K562 (cell line): Measurements from ENCODE around the gene AHI1. TPM values are rescaled to one million over a fixed set of nuclear protein-coding genes. Genes with fewer than 3 reads are reported as not detected.

ENCODE experiments used
- ASH1L ChIP-seq: fragments of 450-650 bp; IDR thresholded peaks from 2 replicates; pipeline ENCODE4 v1.6.1; 2018; ENCODE audit warnings: borderline replicate concordance, mild to moderate bottlenecking, low read depth; ENCODE audit not compliant: partially characterized antibody
- BACH1 ChIP-seq: fragments of 200-800 bp; sonication (Bioruptor generic); IDR thresholded peaks from 2 replicates; pipeline ENCODE4 v1.6.1; 2016; ENCODE audit warnings: missing genetic modification characterization, missing compliant biosample characterization
- CC2D1A ChIP-seq: fragments of 450-650 bp; IDR thresholded peaks from 2 replicates; pipeline ENCODE4 v1.6.1; 2017; ENCODE audit warnings: mild to moderate bottlenecking
- ELF4 ChIP-seq: fragments of 450-650 bp; formaldehyde crosslinking; IDR thresholded peaks from 2 replicates; pipeline ENCODE4 v1.4.0; 2022; ENCODE audit warnings: missing genetic modification characterization
- GATA2 ChIP-seq: sonication (generic); formaldehyde crosslinking; IDR thresholded peaks from 2 replicates; pipeline ENCODE4 v1.4.0; 2020; ENCODE audit warnings: mild to moderate bottlenecking, missing genetic modification reagents
- GTF2A2 ChIP-seq: IDR thresholded peaks from 2 replicates; pipeline ENCODE4 v1.6.1; 2016; ENCODE audit warnings: mild to moderate bottlenecking, missing genetic modification characterization, missing compliant biosample characterization
- HES1 ChIP-seq: fragments of 450-650 bp; IDR thresholded peaks from 2 replicates; pipeline ENCODE4 v1.6.1; 2016; ENCODE audit warnings: low read depth, mild to moderate bottlenecking, moderate library complexity
- HNRNPL ChIP-seq: fragments of 200-400 bp; formaldehyde crosslinking; IDR thresholded peaks from 2 replicates; pipeline ENCODE4 v1.6.1; 2017; ENCODE audit warnings: low read depth, mild to moderate bottlenecking, low read length
- MAFF ChIP-seq: IDR thresholded peaks from 2 replicates; pipeline ENCODE4 v1.6.1; 2012; ENCODE audit warnings: low read length, improper control_type of control experiment
- MYC ChIP-seq, 2 experiments: fragments of 250-450 bp in 1 of 2; sonication (Bioruptor Pico) in 1 of 2; IDR thresholded peaks; 2 replicates each; pipeline versions ENCODE4 v1.5.1 to v1.6.1; 2012 to 2021; ENCODE audit warnings: low read depth in 2 of 2, borderline replicate concordance in 1 of 2, improper control_type of control experiment in 1 of 2, low read length in 1 of 2, mild to moderate bottlenecking in 1 of 2, moderate library complexity in 1 of 2
- NONO ChIP-seq, 2 experiments: fragments of 200-400 bp in 1 of 2; fragments of 450-650 bp in 1 of 2; formaldehyde crosslinking in 1 of 2; IDR thresholded peaks; 2 replicates each; pipeline ENCODE4 v1.6.1; 2017; ENCODE audit warnings: low read depth in 2 of 2, mild to moderate bottlenecking in 2 of 2, moderate library complexity in 2 of 2, low read length in 1 of 2
- NR1H2 ChIP-seq: sonication (generic); formaldehyde crosslinking; IDR thresholded peaks from 2 replicates; pipeline ENCODE4 v1.4.0; 2020; ENCODE audit warnings: mild to moderate bottlenecking, missing genetic modification reagents
- NR4A1 ChIP-seq, 2 experiments: fragments of 250-450 bp in 1 of 2; fragments of 450-650 bp in 1 of 2; sonication (Bioruptor Pico) in 1 of 2; IDR thresholded peaks; 2 replicates each; pipeline versions ENCODE4 v1.4.0 to v1.6.1; 2016 to 2020; ENCODE audit warnings: mild to moderate bottlenecking in 2 of 2, missing compliant biosample characterization in 1 of 2, missing genetic modification characterization in 1 of 2, moderate library complexity in 1 of 2
- POLR2B ChIP-seq: fragments of 450-650 bp; IDR thresholded peaks from 2 replicates; pipeline ENCODE4 v1.6.1; 2018; ENCODE audit warnings: low read depth; ENCODE audit not compliant: partially characterized antibody
- SAP30 ChIP-seq: fragments of 200-600 bp; sonication (generic); IDR thresholded peaks from 2 replicates; pipeline ENCODE4 v1.6.1; 2012; ENCODE audit warnings: borderline replicate concordance, low read depth, mild to moderate bottlenecking, moderate library complexity, low read length, control low read depth, inconsistent platforms; ENCODE audit not compliant: insufficient read depth, poor library complexity, severe bottlenecking
- SMARCA5 ChIP-seq: fragments of 450-650 bp; IDR thresholded peaks from 2 replicates; pipeline ENCODE4 v1.6.1; 2016
- SPI1 ChIP-seq: IDR thresholded peaks from 2 replicates; pipeline ENCODE4 v1.6.1; 2011; ENCODE audit warnings: low read depth, low read length, control low read depth, borderline replicate concordance
- SRF ChIP-seq, 2 experiments: fragments of 250-450, 450-650 bp in 1 of 2; sonication (Bioruptor Pico) in 1 of 2; sonication (generic) in 1 of 2; formaldehyde crosslinking; IDR thresholded peaks; 2 replicates each; pipeline versions ENCODE4 v1.5.0 to v1.5.1; 2020 to 2022; ENCODE audit warnings: mild to moderate bottlenecking in 1 of 2, missing genetic modification reagents in 1 of 2
- TAF7 ChIP-seq: fragments of 450-650 bp; IDR thresholded peaks from 2 replicates; pipeline ENCODE4 v1.6.1; 2016; ENCODE audit warnings: missing genetic modification characterization, missing compliant biosample characterization
- TAF9B ChIP-seq: fragments of 450-650 bp; IDR thresholded peaks from 2 replicates; pipeline ENCODE4 v1.6.1; 2018; ENCODE audit warnings: mild to moderate bottlenecking; ENCODE audit not compliant: partially characterized antibody
- XRCC5 ChIP-seq: fragments of 200-400 bp; formaldehyde crosslinking; IDR thresholded peaks from 2 replicates; pipeline ENCODE4 v1.6.1; 2017; ENCODE audit warnings: low read depth, mild to moderate bottlenecking, low read length
- ZEB2 ChIP-seq: fragments of 450-650 bp; IDR thresholded peaks from 2 replicates; pipeline ENCODE4 v1.6.1; 2016
- ZKSCAN1 ChIP-seq: fragments of 150-350 bp; IDR thresholded peaks from 2 replicates; pipeline ENCODE4 v1.6.1; 2016; ENCODE audit warnings: low read depth, low read length
- ZKSCAN8 ChIP-seq: fragments of 200-800 bp; sonication (Bioruptor generic); IDR thresholded peaks from 2 replicates; pipeline ENCODE4 v1.6.1; 2016; ENCODE audit warnings: missing genetic modification characterization, missing compliant biosample characterization
- ZNF124 ChIP-seq: sonication (generic); formaldehyde crosslinking; IDR thresholded peaks from 2 replicates; pipeline ENCODE4 v1.8.1; 2022; ENCODE audit warnings: missing genetic modification reagents
- ZNF707 ChIP-seq: fragments of 250-450 bp; sonication (Bioruptor Pico); conservative IDR thresholded peaks from 2 replicates; pipeline ENCODE4 v1.8.0; 2022; ENCODE audit warnings: inconsistent platforms, mild to moderate bottlenecking, moderate library complexity
- polyA plus RNA-seq, 8 experiments: library from polyadenylated mRNA; depleted of rRNA in 4 of 8; stranded (reverse) in 5 of 8; unstranded in 3 of 8; fragments of >200 nt; fragmentation: Nextera tagmentation in 2 of 8; fragmentation: Illumina TruSeq in 1 of 8; extraction: Ambion mirVana in 2 of 8; extraction: Trizol in 1 of 8; gene quantifications; 2 replicates each; pipeline versions ENCODE4 v1.2.1 to v1.2.3, GENCODE V29; 2011 to 2014; ENCODE audit warnings: inconsistent platforms in 1 of 8, missing spikeins in 1 of 8
- total RNA-seq, 7 experiments: library from RNA; depleted of rRNA in 6 of 7; stranded (reverse); fragments of >200 nt in 6 of 7; fragmentation: Illumina TruSeq in 2 of 7; extraction: Trizol in 2 of 7; gene quantifications; 2 replicates each; pipeline versions ENCODE4 v1.2.1 to v1.2.3, GENCODE V29; 2011 to 2021; ENCODE audit warnings: low replicate concordance in 1 of 7
- TF ChIP-seq, protein P1 (sequence below): fragments of 250-450 bp; sonication (Bioruptor Pico); IDR thresholded peaks from 2 replicates; pipeline ENCODE4 v1.8.0; 2021; ENCODE audit warnings: moderate library complexity, mild to moderate bottlenecking, inconsistent platforms

AHI1 gene
- total and polyA plus RNA-seq, 9 of the 15 experiments (the other 6 are each of a cell fraction or from before 2014, with no cell fraction given) = 24.7 to 54.9 (median 32.2) TPM

DNA sequence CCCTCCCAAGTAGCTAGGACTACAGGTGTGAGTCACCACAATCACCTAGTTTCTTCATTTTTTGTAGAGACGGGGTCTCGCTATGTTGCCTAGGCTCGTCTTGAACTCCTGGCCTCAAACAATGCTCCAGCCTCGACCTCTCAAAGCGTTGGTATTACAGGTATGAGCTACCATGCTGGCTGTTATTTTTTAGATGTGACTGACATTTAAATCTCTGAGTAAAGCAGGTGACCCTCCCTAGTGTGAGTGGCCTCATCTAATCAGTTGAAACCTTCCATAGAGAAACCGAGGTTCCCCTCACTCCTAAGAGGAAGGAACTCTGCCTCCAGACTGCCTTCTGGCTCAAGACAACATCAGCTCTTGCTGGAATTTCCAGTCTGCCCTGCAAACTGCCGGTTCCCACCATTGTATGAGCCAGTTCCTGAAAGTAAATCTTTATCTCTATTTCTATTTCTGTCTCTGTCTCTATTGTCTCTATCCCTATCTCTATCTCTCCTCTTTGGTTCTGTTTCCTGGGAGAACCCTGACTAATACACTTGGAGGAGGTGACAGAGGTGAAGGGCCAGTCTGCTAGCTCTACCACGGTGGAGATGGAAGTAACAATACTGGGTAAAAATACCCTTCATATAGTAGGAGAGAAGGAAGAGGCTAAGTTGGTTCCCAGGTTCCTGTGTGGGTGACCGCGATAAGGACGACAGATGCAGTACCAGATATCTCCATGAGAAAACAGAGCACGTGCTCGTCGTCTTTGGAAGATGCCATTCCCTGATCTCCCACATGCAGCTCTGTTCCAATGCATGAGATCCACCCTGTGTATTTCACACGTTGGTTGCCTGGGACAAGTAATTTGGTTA lies 235.4 kb downstream of the AHI1 start (continued):
- TF ChIP-seq GATA2 (CRISPR knock-in tag) (peak; percentile 67), HES1 (no peak), TAF9B (no peak), XRCC5 (no peak), GTF2A2 (tag) (no peak), BACH1 (tag) (no peak), CC2D1A (no peak), ZKSCAN8 (0 out of 2 replicates have a peak, but pooled peaks have one; percentile 1), MYC (IDR thresholded peaks at IDR 0.05; ENCODE audit: low read depth, low read length) (peak; percentile 92), MYC (CRISPR knock-in tag; IDR thresholded peaks at IDR 0.05; ENCODE audit: borderline replicate concordance, low read depth) (0 out of 2 replicates have a peak, but pooled peaks have one; percentile 45), ASH1L (no peak), ZNF124 (CRISPR knock-in tag) (no peak), SRF (CRISPR knock-in tag; IDR thresholded peaks at IDR 0.05) (no peak), ZKSCAN1 (no peak), NR1H2 (CRISPR knock-in tag) (no peak), SAP30 (no peak), TAF7 (tag) (no peak), POLR2B (no peak), ZNF707 (CRISPR knock-in tag) (no peak), MAFF (no peak), HNRNPL (no peak), ELF4 (CRISPR knock-in tag) (no peak), NR4A1 (CRISPR knock-in tag; IDR thresholded peaks at IDR 0.05) (peak; percentile 76; the same call in 1 of the 2 replicates), NR4A1 (tag; IDR thresholded peaks at IDR 0.05) (peak; percentile 38; the same call in 1 of the 2 replicates), NONO (IDR thresholded peaks at IDR 0.05; ENCODE audit: low read depth in 2 of 2, low read length in 1 of 2) (no peak), ZEB2 (no peak), SPI1 (peak; percentile 19; the same call in 1 of the 2 replicates), SMARCA5 (no peak)
- TF ChIP-seq, protein P1, sequence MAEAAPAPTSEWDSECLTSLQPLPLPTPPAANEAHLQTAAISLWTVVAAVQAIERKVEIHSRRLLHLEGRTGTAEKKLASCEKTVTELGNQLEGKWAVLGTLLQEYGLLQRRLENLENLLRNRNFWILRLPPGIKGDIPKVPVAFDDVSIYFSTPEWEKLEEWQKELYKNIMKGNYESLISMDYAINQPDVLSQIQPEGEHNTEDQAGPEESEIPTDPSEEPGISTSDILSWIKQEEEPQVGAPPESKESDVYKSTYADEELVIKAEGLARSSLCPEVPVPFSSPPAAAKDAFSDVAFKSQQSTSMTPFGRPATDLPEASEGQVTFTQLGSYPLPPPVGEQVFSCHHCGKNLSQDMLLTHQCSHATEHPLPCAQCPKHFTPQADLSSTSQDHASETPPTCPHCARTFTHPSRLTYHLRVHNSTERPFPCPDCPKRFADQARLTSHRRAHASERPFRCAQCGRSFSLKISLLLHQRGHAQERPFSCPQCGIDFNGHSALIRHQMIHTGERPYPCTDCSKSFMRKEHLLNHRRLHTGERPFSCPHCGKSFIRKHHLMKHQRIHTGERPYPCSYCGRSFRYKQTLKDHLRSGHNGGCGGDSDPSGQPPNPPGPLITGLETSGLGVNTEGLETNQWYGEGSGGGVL = no peak
